ENCODE measurements around the gene PGLYRP4.
"Not testable (repeated sequence)": the region's sequence is repeated elsewhere in the genome, so short reads cannot be mapped to it uniquely, and the experiment has no call there.

The PGLYRP4 gene

GRCh38 chr1:153356392-153357075, 7.9 kb upstream of the PGLYRP4 start:
- DNase-seq: no peak

- DNase-seq: peak; percentile 30
Observed at GRCh38 chr1:153355445-153356071, 6.9 kb upstream of the PGLYRP4 start.

GRCh38 chr1:153354515-153355193, 6.0 kb upstream of the PGLYRP4 start:
- DNase-seq: no peak

- no peak for DNase-seq
Observed at GRCh38 chr1:153353226-153353947, 4.7 kb upstream of the PGLYRP4 start.

- peak; percentile 62 for DNase-seq
Observed at GRCh38 chr1:153352523-153352922, 3.9 kb upstream of the PGLYRP4 start.

GRCh38 chr1:153350321-153350957, 1.8 kb upstream of the PGLYRP4 start:
- DNase-seq: no peak

- no peak for DNase-seq
Observed at GRCh38 chr1:153349363-153350320, 1.0 kb upstream of the PGLYRP4 start.

GRCh38 chr1:153347856-153348255, 785 bp downstream of the PGLYRP4 start:
- no peak for DNase-seq

GRCh38 chr1:153347049-153347448, 1.6 kb downstream of the PGLYRP4 start:
- not testable (repeated sequence) for DNase-seq

GRCh38 chr1:153346077-153346723, 2.4 kb downstream of the PGLYRP4 start:
- no peak for DNase-seq

- no peak for DNase-seq
Observed at GRCh38 chr1:153345187-153346076, 3.2 kb downstream of the PGLYRP4 start.

- no peak for DNase-seq
Observed at GRCh38 chr1:153344718-153345025, 4.0 kb downstream of the PGLYRP4 start.

GRCh38 chr1:153343811-153344717, 4.6 kb downstream of the PGLYRP4 start:
- DNase-seq: no peak

GRCh38 chr1:153343040-153343681, 5.5 kb downstream of the PGLYRP4 start:
- DNase-seq: no peak

- no peak for DNase-seq
Observed at GRCh38 chr1:153342178-153342577, 6.5 kb downstream of the PGLYRP4 start.

- no peak for DNase-seq
Observed at GRCh38 chr1:153341431-153341934, 7.2 kb downstream of the PGLYRP4 start.

- no peak for DNase-seq
Observed at GRCh38 chr1:153340356-153340755, 8.3 kb downstream of the PGLYRP4 start.

- no peak for DNase-seq
Observed at GRCh38 chr1:153339802-153340201, 8.8 kb downstream of the PGLYRP4 start.

All from activated naive CD4-positive, alpha-beta T cell treated with anti-CD3 and anti-CD28 coated beads, Interleukin-2, amount 50 U/mL, for 16 hours (primary cell).